ENCODE data around the gene PSTK. TPM values are rescaled to one million over a fixed set of nuclear protein-coding genes. Genes with fewer than 3 reads are reported as not detected.

Gene PSTK
- polyA plus RNA-seq, 3 donors: 3.5 to 4.7 (median 4.2) TPM

- no peaks in the 10 kb centered on the region for H3K9me3 ChIP-seq (replicated peaks in 1 of 2; ENCODE audit: control insufficient read depth in 1 of 2, insufficient read depth in 1 of 2, low read length in 2 of 2)
- H3K79me2 ChIP-seq (ENCODE audit: insufficient read depth, low read length): peaks cover 56% of the 10 kb centered on the region
- H3K27ac Mint-ChIP-seq: no peak overlapping the region
- H3K9ac ChIP-seq (ENCODE audit: insufficient read depth, low read length, poor library complexity, severe bottlenecking): no peak overlapping the region
- TF ChIP-seq, protein P1, sequence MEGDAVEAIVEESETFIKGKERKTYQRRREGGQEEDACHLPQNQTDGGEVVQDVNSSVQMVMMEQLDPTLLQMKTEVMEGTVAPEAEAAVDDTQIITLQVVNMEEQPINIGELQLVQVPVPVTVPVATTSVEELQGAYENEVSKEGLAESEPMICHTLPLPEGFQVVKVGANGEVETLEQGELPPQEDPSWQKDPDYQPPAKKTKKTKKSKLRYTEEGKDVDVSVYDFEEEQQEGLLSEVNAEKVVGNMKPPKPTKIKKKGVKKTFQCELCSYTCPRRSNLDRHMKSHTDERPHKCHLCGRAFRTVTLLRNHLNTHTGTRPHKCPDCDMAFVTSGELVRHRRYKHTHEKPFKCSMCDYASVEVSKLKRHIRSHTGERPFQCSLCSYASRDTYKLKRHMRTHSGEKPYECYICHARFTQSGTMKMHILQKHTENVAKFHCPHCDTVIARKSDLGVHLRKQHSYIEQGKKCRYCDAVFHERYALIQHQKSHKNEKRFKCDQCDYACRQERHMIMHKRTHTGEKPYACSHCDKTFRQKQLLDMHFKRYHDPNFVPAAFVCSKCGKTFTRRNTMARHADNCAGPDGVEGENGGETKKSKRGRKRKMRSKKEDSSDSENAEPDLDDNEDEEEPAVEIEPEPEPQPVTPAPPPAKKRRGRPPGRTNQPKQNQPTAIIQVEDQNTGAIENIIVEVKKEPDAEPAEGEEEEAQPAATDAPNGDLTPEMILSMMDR (IDR thresholded peaks at IDR 0.05): no peak
- peaks cover 50 to 66% of the 10 kb centered on the region in 2 donors for H3K36me3 ChIP-seq (replicated peaks in 1 of 2; ENCODE audit: control insufficient read depth in 1 of 2, insufficient read depth in 2 of 2, low read length in 2 of 2)
- H3K4me1 ChIP-seq (ENCODE audit: control insufficient read depth in 1 of 2, insufficient read depth in 2 of 2, low read length in 2 of 2): no peaks in the 10 kb centered on the region
- H3K4me2 ChIP-seq (replicated peaks; ENCODE audit: extremely low read depth, low read length, poor library complexity, severe bottlenecking): no peak overlapping the region
- peaks cover 2% of the 10 kb centered on the region for H3K4me1 Mint-ChIP-seq
- no peak overlapping the region for H3K4me3 Mint-ChIP-seq
- no peak overlapping the region for H3K27ac ChIP-seq (ENCODE audit: low read depth in 1 of 2, low read length in 2 of 2)
- H3K4me3 ChIP-seq (replicated peaks in 1 of 3; ENCODE audit: low read depth in 2 of 3, low read length in 3 of 3): no peak overlapping the region
- H4K20me1 ChIP-seq (ENCODE audit: insufficient read depth, low read length): peaks cover 74% of the 10 kb centered on the region
- DNase-seq: no peak
- intact Hi-C loops (cut with micrococcal nuclease): no loop called here
- peaks cover 0 to 5% (median 1%) of the 10 kb centered on the region in 3 donors for H3K27me3 Mint-ChIP-seq (ENCODE audit: low read depth in 3 of 3)
- H3K27me3 ChIP-seq (ENCODE audit: control insufficient read depth in 2 of 2, insufficient read depth in 2 of 2, low read length in 2 of 2): no peaks in the 10 kb centered on the region
- H3K9me3 Mint-ChIP-seq: no peaks in the 10 kb centered on the region
- H2AFZ ChIP-seq (ENCODE audit: insufficient read depth, low read depth, low read length, poor library complexity, severe bottlenecking): no peak overlapping the region
- no CpG with 5 or more reads among the region's 3 CpGs for WGBS (ENCODE audit: insufficient coverage)
- peaks cover 52 to 66% of the 10 kb centered on the region in 2 donors for H3K36me3 Mint-ChIP-seq
Observed at GRCh38 chr10:122997864-122998263, 17.7 kb downstream of the PSTK start.

- H3K9ac ChIP-seq (ENCODE audit: insufficient read depth, low read length, poor library complexity, severe bottlenecking): no peak overlapping the region
- H4K20me1 ChIP-seq (ENCODE audit: insufficient read depth, low read length): peaks cover 80% of the 10 kb centered on the region
- H3K36me3 Mint-ChIP-seq: peaks cover 49 to 63% of the 10 kb centered on the region in 2 donors
- no peak overlapping the region for H3K27ac Mint-ChIP-seq
- no peaks in the 10 kb centered on the region for H3K27me3 ChIP-seq (ENCODE audit: control insufficient read depth in 2 of 2, insufficient read depth in 2 of 2, low read length in 2 of 2)
- no peaks in the 10 kb centered on the region for H3K4me1 ChIP-seq (ENCODE audit: control insufficient read depth in 1 of 2, insufficient read depth in 2 of 2, low read length in 2 of 2)
- no peak overlapping the region for H3K4me3 Mint-ChIP-seq
- WGBS (ENCODE audit: insufficient coverage): no CpG with 5 or more reads among the region's 6 CpGs
- peaks cover 62% of the 10 kb centered on the region for H3K79me2 ChIP-seq (ENCODE audit: insufficient read depth, low read length)
- intact Hi-C loops (cut with micrococcal nuclease): no loop called here
- no peak overlapping the region for H3K4me3 ChIP-seq (replicated peaks in 1 of 3; ENCODE audit: low read depth in 2 of 3, low read length in 3 of 3)
- H3K36me3 ChIP-seq (replicated peaks in 1 of 2; ENCODE audit: control insufficient read depth in 1 of 2, insufficient read depth in 2 of 2, low read length in 2 of 2): peaks cover 44 to 60% of the 10 kb centered on the region in 2 donors
- TF ChIP-seq, protein P1 (IDR thresholded peaks at IDR 0.05): no peak
- no peaks in the 10 kb centered on the region for H3K9me3 Mint-ChIP-seq
- peaks cover 2% of the 10 kb centered on the region for H3K4me1 Mint-ChIP-seq
- no peaks in the 10 kb centered on the region for H3K9me3 ChIP-seq (replicated peaks in 1 of 2; ENCODE audit: control insufficient read depth in 1 of 2, insufficient read depth in 1 of 2, low read length in 2 of 2)
- peaks cover 0 to 5% (median 1%) of the 10 kb centered on the region in 3 donors for H3K27me3 Mint-ChIP-seq (ENCODE audit: low read depth in 3 of 3)
- no peak overlapping the region for H2AFZ ChIP-seq (ENCODE audit: insufficient read depth, low read depth, low read length, poor library complexity, severe bottlenecking)
- DNase-seq: no peak
- H3K4me2 ChIP-seq (replicated peaks; ENCODE audit: extremely low read depth, low read length, poor library complexity, severe bottlenecking): no peak overlapping the region
- H3K27ac ChIP-seq (ENCODE audit: low read depth in 1 of 2, low read length in 2 of 2): no peak overlapping the region
Observed at GRCh38 chr10:122998360-122998917, 18.2 kb downstream of the PSTK start.

Measured in CD14-positive monocyte (primary cell).